Measurements from ENCODE around the gene GSDMA. TPM values are rescaled to one million over a fixed set of nuclear protein-coding genes. Genes with fewer than 3 reads are reported as not detected.

GSDMA gene
- total and polyA plus RNA-seq, 4 donors: 0.06 to 0.23 (median 0.13) TPM

- TF ChIP-seq REST (IDR thresholded peaks at IDR 0.05) (no peak), MAX (IDR thresholded peaks at IDR 0.05) (no peak), RAD21 (IDR thresholded peaks at IDR 0.05) (no peak), HNF4G (IDR thresholded peaks at IDR 0.05) (no peak)
These were observed 8.3 kb downstream of the GSDMA start (continued) for GRCh38 chr17:39971076-39971603.

GRCh38 chr17:39972271-39972670 lies 9.5 kb downstream of the GSDMA start:
- Histone ChIP-seq H3K27me3 (ENCODE audit: control insufficient read depth in 4 of 4, insufficient read depth in 4 of 4, low read length in 3 of 4) (no peaks in the 10 kb centered on the region), H3K4me3 (ENCODE audit: low read depth in 1 of 3, low read length in 3 of 3) (no peak overlapping the region), H3K36me3 (ENCODE audit: control insufficient read depth in 4 of 4, insufficient read depth in 3 of 4, low read depth in 1 of 4, low read length in 3 of 4) (no peaks in the 10 kb centered on the region), H3K9me3 (ENCODE audit: control insufficient read depth in 4 of 4, low read length in 3 of 4) (no peaks in the 10 kb centered on the region), H3K4me1 (ENCODE audit: control insufficient read depth in 4 of 4, insufficient read depth in 4 of 4, low read length in 3 of 4) (no peaks in the 10 kb centered on the region), H3K27ac (ENCODE audit: low read depth in 1 of 2, low read length in 2 of 2) (no peak overlapping the region), H3K9ac (ENCODE audit: low read depth in 1 of 2, low read length in 2 of 2) (no peak overlapping the region)
- TF ChIP-seq HNF4A (conservative IDR thresholded peaks at IDR 0.05): no peak
- TF ChIP-seq SP1 (IDR thresholded peaks at IDR 0.05): no peak
- TF ChIP-seq RAD21 (IDR thresholded peaks at IDR 0.05): no peak
- no peak for TF ChIP-seq TAF1 (conservative IDR thresholded peaks at IDR 0.05)
- no peak for TF ChIP-seq MAX (IDR thresholded peaks at IDR 0.05)
- no peak for TF ChIP-seq EGR1 (IDR thresholded peaks at IDR 0.05; ENCODE audit: low read depth in 2 of 2)
- no peak for TF ChIP-seq FOXA1 (IDR thresholded peaks at IDR 0.05)
- no peak for TF ChIP-seq NR2F2 (IDR thresholded peaks at IDR 0.05)
- no peak for TF ChIP-seq GABPA (IDR thresholded peaks at IDR 0.05 in 1 of 2, conservative IDR thresholded peaks at IDR 0.05 in 1 of 2)
- no peak for TF ChIP-seq CTCF (IDR thresholded peaks at IDR 0.05; ENCODE audit: low read depth, low read length, missing input control)
- no peak for TF ChIP-seq RXRA (IDR thresholded peaks at IDR 0.05)
- DNase-seq (ENCODE audit: low spot score): no peak
- 58% methylated on average over 3 of the region's 3 CpGs for WGBS

GRCh38 chr17:39973496-39973895 lies 10.7 kb downstream of the GSDMA start:
- DNase-seq (ENCODE audit: low spot score): no peak
- no peaks in the 10 kb centered on the region for H3K4me1 ChIP-seq (ENCODE audit: control insufficient read depth in 4 of 4, insufficient read depth in 4 of 4, low read length in 3 of 4)
- no peak overlapping the region for H3K9ac ChIP-seq (ENCODE audit: low read depth in 1 of 2, low read length in 2 of 2)
- no peaks in the 10 kb centered on the region for H3K36me3 ChIP-seq (ENCODE audit: control insufficient read depth in 4 of 4, insufficient read depth in 3 of 4, low read depth in 1 of 4, low read length in 3 of 4)
- no peaks in the 10 kb centered on the region for H3K9me3 ChIP-seq (ENCODE audit: control insufficient read depth in 4 of 4, low read length in 3 of 4)
- H3K4me3 ChIP-seq (ENCODE audit: low read depth in 1 of 3, low read length in 3 of 3): no peak overlapping the region
- no peak overlapping the region for H3K27ac ChIP-seq (ENCODE audit: low read depth in 1 of 2, low read length in 2 of 2)
- no peaks in the 10 kb centered on the region for H3K27me3 ChIP-seq (ENCODE audit: control insufficient read depth in 4 of 4, insufficient read depth in 4 of 4, low read length in 3 of 4)
- WGBS: 93% methylated on average over 2 of the region's 2 CpGs
- TF ChIP-seq REST (IDR thresholded peaks at IDR 0.05) (no peak), RAD21 (IDR thresholded peaks at IDR 0.05) (no peak), GABPA (IDR thresholded peaks at IDR 0.05 in 1 of 2, conservative IDR thresholded peaks at IDR 0.05 in 1 of 2) (no peak), ATF3 (IDR thresholded peaks at IDR 0.05) (no peak), YY1 (IDR thresholded peaks at IDR 0.05) (no peak), TAF1 (conservative IDR thresholded peaks at IDR 0.05) (no peak), EGR1 (IDR thresholded peaks at IDR 0.05; ENCODE audit: low read depth in 2 of 2) (no peak), ZBTB33 (IDR thresholded peaks at IDR 0.05) (no peak), FOXA1 (IDR thresholded peaks at IDR 0.05) (no peak), RXRA (IDR thresholded peaks at IDR 0.05) (no peak)
